ENCODE results near the gene SCMH1.

Gene SCMH1

GRCh38 chr1:41078193-41078592, 163.9 kb downstream of the SCMH1 start:
- DNase-seq = no peak

- DNase-seq = no peak
Measured at GRCh38 chr1:41073971-41074370, 168.1 kb downstream of the SCMH1 start.

- no peak for DNase-seq
Measured at GRCh38 chr1:41072051-41072450, 170.1 kb downstream of the SCMH1 start.

- DNase-seq = no peak
Measured at GRCh38 chr1:41056907-41057306, 185.2 kb downstream of the SCMH1 start.

- no peak for DNase-seq
Measured at GRCh38 chr1:41053316-41053715, 188.8 kb downstream of the SCMH1 start.

- DNase-seq = no peak
Measured at GRCh38 chr1:41051022-41051421, 191.1 kb downstream of the SCMH1 start.

- DNase-seq = no peak
Measured at GRCh38 chr1:41048540-41048939, 193.6 kb downstream of the SCMH1 start.

GRCh38 chr1:41046347-41046775, 195.7 kb downstream of the SCMH1 start:
- DNase-seq = no peak

- DNase-seq = no peak
Measured at GRCh38 chr1:41045740-41046139, 196.4 kb downstream of the SCMH1 start.

GRCh38 chr1:41044187-41044586, 197.9 kb downstream of the SCMH1 start:
- DNase-seq = no peak

GRCh38 chr1:41041614-41042270, 200.4 kb downstream of the SCMH1 start:
- no peak for DNase-seq

- no peak for DNase-seq
Measured at GRCh38 chr1:41038110-41038509, 204.0 kb downstream of the SCMH1 start.

- DNase-seq = no peak
Measured at GRCh38 chr1:41037116-41037903, 204.8 kb downstream of the SCMH1 start.

GRCh38 chr1:41033272-41033671, 208.8 kb downstream of the SCMH1 start:
- DNase-seq = no peak

GRCh38 chr1:41032147-41032546, 210.0 kb downstream of the SCMH1 start:
- DNase-seq = no peak

- DNase-seq = no peak
Measured at GRCh38 chr1:41030872-41031616, 211.1 kb downstream of the SCMH1 start.

GRCh38 chr1:41028034-41028642, 214.0 kb downstream of the SCMH1 start:
- DNase-seq = no peak

GRCh38 chr1:41025979-41026819, 215.9 kb downstream of the SCMH1 start:
- DNase-seq = no peak

GRCh38 chr1:41024953-41025352, 217.2 kb downstream of the SCMH1 start:
- DNase-seq = no peak

GRCh38 chr1:41023279-41023990, 218.7 kb downstream of the SCMH1 start:
- DNase-seq = no peak

GRCh38 chr1:41022424-41022823, 219.7 kb downstream of the SCMH1 start:
- DNase-seq = no peak
